GM19324 (cell line): ENCODE results near the gene CGREF1.
"Not testable (repeated sequence)": the region's sequence is repeated elsewhere in the genome, so short reads cannot be mapped to it uniquely, and the experiment has no call there.

Experiments used
- ATAC-seq: cut with Tn5 transposase; IDR thresholded peaks from one replicate; pipeline ENCODE4 v1.9.1; 2021; ENCODE audit warnings: mild to moderate bottlenecking, moderate library complexity; ENCODE audit not compliant: unreplicated experiment, low FRiP score

The CGREF1 gene

DNA sequence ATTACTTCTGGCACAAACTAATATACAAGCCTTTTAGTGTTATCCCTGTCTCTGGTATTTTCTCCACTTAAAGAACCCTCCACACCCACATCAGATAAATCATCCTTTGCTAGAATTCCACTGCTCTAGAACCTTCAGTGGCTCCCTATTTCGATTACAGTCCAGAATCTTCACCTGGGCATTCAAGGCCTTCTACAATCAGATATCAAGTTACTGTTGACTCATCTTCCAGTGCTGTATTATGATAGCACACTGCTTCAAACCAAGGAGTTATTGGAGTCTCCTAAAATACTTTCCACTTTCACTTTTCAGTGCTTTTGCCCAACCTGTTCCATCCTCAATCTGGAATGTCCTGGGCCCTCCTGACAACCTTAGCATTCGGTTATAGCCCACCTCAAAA lies 3.4 kb downstream of the CGREF1 start:
- ATAC-seq, result no peak

DNA sequence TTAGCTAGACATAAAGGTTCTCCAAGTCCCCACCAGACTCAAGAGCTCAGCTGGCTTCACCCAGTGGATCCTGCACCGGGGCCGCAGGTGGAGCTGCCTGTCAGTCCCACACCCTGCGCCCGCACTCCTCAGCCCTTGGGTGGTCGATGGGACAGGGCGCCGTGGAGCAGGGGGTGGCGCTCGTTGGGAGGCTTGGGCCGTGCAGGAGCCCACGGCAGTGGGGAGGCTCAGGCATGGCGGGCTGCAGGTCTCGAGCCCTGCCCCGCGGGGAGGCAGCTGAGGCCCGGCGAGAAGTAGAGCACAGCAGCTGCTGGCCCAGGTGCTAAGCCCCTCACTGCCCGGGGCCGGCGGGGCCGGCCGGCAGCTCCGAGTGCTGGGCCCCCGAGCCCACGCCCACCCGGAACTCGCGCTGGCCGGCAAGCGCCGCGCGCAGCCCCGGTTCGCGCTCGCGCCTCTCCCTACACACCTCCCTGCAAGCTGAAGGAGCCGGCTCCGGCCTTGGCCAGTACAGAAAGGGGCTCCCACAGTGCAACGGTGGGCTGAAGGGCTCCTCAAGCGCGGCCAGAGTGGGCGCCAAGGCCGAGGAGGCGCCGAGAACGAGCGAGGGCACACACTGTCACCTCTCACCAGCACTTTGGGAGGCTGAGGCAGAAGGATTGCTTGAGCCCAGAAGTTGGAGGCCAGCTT lies 7.4 kb downstream of the CGREF1 start:
- ATAC-seq, result not testable (repeated sequence)

DNA sequence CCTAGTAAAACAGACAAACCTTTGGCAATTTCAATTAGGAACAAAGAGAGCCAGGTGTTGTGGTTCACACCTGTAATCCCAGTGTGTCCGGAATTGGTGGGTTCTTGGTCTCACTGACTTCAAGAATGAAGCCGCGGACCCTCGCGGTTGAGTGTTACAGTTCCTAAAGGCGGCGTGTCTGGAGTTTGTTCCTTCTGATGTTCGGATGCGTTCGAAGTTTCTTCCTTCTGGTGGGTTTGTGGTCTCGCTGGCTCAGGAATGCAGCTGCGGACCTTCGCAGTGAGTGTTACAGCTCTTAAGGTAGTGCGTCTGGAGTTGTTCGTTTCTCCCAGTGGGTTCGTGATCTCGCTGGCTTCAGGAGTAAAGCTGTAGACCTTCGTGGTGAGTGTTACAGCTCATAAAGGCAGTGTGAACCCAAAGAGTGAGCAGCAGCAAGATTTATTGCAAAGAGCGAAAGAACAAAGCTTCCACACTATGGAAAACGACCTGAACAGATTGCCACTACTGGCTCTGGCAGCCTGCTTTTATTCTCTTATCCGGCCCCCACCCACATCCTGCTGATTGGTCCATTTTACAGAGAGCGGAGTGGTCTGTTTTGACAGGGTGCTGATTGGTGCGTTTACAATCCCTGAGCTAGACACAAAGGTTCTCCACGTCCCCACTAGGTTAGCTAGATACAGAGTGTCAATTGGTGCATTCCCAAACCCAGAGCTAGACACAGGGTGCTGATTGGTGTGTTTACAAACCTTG lies 8.2 kb downstream of the CGREF1 start:
- ATAC-seq, result not testable (repeated sequence)

DNA sequence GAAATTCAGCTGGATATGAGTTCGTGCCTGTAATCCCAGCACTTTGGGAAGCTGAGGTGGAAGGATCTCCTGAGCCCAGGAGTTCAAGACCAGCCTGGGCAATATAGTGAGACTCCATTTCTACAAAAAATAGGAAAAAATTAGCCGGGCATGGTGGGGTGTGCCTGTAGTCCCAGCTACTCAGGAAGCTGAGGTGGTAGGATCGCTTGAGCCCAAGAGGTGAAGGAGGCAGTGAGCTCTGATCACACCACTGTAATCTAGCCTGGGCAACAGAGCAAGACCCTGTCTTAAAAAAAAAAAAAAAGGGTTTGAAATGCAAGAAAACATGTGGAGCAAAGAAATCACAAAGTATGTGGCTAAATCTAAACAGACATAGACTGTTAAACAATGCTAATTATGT lies 9.8 kb downstream of the CGREF1 start:
- no peak for ATAC-seq

DNA sequence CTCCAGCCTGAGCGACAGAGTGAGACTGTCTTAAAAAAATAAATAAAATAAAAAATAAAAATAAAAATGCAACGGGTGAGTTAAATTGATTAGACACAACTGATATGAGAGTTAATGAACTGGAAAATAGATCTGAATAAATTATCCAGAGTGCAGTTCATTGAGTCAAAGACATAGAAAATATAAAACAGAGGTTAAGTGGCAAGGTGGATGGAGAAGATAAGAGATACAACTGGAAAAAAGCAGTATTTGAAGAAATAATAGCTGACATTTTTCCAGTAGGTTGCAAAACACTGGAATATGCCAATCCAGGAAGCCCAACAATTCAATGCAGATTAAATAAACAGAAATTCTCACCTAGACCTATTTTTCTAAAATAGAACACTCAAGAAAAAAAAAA lies 10.7 kb downstream of the CGREF1 start:
- no peak for ATAC-seq

DNA sequence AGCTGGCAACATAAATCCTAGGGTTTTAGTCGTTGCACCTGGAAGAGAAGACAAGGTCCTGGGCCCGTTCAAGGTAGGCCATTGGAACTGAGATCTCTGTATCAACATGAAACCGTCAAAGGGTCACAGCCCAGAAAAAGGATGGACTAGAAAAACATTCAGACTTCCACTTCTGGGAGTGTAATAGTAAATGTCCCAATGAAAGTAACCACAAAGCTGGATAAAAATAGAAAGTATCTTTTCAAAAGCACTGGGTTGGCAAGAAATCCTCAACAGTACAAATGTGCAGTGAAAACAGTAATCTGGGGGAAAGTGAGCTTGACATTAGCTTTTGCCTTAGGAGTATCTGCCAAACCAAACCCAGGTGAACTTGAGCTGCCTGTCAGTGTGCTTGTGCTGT lies 12.9 kb downstream of the CGREF1 start:
- no peak for ATAC-seq

DNA sequence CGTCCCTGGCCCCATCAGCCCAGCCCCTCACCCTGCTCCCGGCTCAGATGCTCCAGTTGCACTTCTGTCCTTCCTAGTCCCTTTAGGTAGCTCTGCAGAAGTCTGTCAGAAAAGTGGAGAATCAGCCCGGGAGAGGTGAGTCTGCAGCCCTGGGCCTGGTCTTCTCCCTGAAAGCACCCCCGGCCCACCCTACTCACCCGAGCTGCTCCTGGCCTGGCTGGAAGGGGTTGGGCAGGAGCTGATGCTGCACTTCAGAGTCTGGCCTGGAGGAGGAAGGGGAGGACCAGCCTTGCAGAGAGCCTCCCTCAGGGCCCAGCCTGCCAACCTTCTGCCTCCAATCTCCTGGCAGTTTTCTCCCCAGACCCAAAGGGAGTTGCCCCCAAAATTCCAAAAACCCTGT lies 16.6 kb downstream of the CGREF1 start:
- no peak for ATAC-seq

DNA sequence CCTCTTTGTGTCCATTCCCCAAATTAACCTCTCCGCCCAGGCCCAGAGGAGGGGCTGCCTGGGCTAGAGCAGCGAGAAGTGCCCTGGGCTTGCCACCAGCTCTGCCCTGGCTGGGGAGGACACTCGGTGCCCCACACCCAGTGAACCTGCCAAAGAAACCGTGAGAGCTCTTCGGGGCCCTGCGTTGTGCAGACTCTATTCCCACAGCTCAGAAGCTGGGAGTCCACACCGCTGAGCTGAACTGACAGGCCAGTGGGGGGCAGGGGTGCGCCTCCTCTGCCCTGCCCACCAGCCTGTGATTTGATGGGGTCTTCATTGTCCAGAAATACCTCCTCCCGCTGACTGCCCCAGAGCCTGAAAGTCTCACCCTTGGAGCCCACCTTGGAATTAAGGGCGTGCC lies 18.9 kb downstream of the CGREF1 start:
- ATAC-seq, result no peak

DNA sequence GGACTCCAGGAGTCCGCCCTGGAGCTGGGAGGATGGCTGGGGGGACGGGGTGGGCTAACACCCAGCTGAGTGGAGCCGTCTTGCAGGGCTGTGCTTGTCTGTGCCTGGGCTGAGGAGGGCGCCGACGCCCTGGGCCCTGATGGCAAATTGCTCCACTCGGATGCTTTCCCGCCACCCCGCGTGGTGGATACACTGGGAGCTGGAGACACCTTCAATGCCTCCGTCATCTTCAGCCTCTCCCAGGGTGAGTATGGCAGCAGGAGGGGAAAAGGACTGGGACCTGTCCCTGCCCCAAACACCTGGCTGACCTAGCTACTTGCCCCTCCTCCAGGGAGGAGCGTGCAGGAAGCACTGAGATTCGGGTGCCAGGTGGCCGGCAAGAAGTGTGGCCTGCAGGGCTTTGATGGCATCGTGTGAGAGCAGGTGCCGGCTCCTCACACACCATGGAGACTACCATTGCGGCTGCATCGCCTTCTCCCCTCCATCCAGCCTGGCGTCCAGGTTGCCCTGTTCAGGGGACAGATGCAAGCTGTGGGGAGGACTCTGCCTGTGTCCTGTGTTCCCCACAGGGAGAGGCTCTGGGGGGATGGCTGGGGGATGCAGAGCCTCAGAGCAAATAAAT lies 19.5 kb downstream of the CGREF1 start:
- ATAC-seq, result no peak

DNA sequence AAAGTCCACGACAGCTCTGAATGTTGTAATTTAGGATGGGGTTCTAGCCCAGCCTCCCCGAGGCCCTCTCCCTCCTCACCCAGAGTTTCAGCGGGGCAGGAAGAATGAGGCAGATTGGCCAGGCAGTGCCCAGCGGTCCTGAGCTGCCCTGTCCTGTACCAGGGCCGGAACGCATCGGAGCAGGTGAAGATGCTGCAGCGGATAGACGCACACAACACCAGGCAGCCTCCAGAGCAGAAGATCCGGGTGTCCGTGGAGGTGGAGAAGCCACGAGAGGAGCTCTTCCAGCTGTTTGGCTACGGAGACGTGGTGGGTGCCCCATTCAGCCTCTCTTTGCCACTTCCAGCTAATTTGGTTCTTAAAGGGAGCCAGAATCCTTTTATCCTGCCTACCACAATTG lies 21.6 kb downstream of the CGREF1 start:
- ATAC-seq, result no peak

DNA sequence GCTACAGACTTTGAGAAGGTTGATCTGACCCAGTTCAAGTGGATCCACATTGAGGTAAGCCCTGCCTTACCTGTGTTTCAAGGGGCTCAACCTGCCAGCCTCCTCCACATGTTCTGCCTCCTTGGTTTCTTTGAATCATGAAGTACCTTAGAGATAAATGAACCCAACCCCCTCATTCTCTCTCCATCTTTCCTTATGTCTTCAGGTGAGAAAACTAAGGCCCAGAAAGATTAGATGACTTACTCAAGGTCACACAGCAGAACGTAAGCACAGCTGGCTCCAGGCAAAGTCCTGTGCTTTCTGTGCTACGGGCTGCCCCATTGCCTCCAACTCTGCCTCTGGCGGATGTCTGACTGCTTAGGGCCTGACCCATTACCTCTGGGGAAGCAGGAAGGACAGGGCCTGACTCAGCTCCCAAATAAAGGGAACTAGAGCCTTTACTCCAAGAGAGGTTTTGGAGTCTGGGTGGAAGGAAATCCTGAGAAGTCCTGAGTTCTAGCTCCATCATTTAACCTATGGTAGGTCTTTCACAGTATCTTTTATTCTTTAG lies 22.1 kb downstream of the CGREF1 start:
- no peak for ATAC-seq

DNA sequence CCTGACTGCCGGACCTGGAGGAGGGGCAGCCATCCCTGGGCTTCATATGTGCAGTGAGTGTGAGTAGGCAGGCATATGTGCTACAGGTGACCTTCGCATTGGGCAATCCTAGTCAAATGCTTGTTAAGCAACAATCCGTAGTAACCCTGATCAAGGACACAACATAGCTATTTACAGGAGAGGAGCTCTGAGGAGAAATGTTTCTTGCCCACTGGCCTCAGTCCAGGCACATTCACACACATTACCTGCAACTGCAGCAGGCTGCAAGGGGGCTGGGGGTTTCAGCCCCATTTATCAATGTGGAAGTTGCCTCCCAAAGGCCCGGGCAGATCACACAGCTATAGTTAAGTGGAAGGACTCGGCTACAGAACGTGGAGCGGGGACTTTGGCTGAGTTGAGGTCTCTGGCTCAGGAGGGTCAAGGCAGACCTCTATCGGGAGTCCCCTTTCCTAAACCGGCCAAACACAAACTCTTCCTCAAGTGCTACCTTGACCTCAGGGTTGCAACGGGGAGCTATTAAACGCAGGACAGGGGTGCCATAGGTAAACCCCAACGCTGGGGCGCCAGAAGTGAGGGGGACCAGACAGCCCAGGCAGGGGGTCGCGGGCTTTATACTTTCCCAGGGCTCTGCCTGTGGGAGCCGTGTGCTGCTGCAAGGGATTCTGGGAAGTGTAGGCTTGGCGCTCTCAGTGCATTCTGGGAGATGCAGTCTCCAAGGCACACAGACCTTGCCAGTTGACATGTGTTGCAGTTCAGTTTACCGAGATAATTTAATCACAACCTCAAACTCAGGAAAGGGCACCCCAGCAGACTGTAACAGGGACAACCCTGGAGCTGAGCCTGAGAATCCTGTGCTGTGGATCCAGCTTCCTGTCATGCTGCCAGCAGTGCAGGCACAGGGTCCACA lies 22.9 kb downstream of the CGREF1 start:
- ATAC-seq, result no peak

DNA sequence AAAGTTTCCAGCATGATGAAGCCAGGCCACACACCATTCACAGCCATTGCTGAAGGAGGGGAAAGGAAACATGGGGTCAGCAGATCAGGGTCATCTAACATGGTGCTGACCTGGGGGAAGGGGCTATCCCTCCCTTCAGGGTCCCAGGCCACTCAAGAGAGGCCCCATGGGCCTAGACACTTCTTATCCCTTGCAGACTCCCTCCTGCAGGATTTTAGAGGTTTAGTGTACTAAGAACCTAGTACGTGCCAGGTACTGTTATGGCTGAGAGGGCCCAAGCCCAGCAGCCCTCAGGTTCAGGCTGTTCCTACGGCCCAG lies 23.5 kb downstream of the CGREF1 start:
- no peak for ATAC-seq

DNA sequence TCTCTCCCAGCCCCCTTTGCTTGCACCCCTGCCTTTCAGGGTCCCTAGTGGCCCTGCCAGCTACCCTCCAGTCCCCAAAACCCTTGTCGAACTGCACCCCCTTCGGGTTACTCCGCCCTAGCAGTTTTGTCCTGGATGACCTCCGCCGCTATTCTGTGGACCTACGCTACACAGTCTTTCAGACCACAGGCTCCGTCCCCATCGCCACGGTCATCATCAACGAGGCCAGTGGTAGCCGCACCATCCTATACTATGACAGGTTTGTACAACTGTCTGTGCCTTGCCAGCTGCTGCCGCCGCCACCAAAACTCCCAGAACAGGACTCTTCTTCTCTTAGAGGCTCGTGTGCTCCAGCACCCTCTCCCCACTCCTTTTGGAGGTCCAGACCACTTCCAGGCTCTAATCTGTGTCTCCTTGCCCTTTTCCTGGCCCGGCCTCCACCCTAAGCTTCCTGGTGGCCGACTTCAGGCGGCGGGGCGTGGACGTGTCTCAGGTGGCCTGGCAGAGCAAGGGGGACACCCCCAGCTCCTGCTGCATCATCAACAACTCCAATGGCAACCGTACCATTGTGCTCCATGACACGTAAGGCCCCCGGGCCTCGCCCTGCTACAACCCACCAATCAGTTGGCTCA lies 24.5 kb downstream of the CGREF1 start:
- ATAC-seq, result no peak

DNA sequence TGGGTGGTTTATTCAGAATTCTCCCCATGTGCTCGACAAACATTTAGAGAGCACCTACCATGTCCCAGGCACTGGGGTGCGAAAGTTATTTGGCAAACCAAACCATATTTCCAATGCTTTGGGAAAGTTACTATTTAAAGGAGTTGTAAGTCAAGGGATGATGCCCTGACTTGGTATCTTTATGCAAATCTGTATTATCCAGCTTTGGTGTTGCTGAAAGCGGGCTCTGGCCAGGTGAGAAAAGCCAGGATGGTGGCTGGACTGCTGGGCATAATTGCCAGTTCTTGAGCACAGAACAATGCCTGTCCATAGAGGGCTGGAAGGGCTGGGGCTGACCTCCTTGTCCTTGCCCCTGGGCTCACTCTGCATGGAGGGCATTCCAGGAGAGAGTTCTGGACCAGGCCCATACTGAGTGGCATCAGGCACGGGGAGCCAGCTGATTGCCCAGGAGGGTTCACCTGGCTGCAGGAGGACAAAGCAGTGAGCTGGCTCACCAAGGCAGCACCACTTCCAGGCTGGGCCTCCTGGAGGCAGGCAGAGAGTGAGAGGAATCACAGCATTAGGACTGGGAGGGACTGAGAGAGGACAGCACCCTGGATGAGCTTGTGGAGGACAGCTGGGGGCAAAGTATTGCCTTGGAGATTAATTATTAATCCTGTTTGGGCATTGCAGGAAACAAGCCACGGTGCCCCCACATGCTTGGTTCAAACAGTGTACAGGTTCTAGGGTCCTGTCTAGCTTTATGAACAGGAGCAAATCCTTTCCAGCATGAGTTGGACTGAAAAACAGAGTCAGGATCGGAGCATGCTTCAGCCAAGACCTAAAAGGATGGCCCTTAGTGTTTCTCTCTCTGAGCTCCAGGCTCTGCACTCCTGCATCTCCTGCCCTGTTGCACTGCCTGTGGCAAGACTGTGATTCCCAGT lies 25.2 kb downstream of the CGREF1 start:
- no peak for ATAC-seq

DNA sequence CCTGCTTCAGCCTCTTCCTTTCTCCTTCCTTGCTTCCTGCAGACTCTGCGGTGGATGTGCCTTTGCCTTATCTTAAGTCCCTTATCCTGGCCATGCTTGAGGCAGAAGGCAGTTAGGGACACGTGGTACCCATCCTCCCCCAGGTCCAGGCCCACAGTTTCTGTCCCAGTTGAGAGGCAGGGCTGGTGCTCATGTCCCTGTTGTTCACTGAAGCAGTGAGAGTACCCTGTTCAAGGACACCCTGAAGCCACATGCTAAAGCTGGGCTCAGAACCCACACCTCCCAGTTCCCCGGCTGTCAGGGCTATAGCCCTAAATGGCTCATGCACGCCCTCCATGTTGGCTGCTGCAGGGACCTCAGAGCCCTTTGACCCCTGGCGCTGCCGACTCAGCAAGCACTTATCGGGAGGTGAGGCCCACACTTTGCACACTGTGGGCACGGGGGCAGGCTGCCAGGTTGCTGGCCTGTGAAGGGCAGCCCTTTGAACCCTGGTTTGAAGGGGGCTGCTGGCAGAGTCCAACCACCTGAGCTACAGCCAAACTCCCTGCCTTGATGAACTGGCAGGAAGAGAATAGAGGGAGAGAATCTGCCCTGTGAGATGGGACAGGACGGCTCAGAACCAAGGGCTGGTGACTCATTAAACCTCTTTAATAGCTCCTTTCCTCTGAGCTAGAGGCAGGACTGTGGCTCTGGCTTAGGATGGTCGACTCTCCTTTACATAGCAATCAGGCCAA lies 26.1 kb downstream of the CGREF1 start:
- ATAC-seq, result no peak

DNA sequence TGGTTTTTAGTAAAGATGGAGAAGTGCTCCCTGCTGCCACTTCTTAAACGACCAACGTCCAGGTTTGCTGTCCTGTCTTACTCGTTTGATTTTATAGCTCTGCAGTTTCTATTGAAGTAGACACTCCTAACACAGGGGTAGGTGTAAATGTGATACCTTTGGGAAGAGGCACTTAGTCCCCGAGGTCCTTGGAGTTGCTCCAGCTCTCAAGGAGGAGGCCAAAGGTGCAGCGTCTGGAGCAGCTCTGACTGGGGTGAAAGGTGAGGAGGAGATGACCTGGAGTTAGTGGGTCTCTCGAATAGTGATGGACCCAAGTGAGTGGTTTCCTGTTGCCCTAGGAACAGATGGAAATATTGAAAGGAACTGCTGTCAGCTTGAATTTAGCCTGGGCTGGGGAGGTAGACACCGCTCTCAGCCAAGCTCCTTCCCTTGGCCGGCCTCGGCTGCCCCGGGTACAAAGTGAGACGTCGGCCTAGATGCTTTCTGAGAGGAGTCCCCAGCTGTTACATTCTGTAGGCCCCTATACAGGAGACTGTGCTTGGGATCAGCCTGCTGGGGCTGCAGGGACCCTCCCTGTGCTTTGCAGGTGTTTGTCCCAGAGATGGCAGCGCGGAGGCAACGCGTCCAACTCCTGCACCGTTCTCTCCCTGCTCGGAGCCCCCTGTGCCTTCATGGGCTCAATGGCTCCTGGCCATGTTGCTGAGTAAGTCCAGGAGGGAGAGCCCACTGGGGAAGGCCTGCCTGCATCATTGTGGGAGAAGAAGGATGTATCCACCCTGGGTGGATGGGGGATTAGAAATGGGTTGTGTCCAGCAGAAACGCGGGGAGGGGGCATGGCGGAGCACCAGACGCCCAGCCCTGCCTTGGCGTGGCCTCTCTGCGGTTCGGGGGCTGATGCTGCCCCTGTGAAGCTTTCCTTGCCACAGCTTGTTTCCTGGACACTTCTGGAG lies 26.9 kb downstream of the CGREF1 start:
- ATAC-seq, result no peak
